Choroid plexus epithelial cell (primary cell): ENCODE results near the gene CREBBP.
A peak's percentile ranks its signal among the peaks of the same experiment; 100 is the strongest.
"Not testable (repeated sequence)": the region's sequence is repeated elsewhere in the genome, so short reads cannot be mapped to it uniquely, and the experiment has no call there.

Experiments
- DNase-seq: peaks from one replicate; pipeline ENCODE4 v3.0.0-alpha.2; 2010; ENCODE audit warnings: low read depth
- H3K4me3 ChIP-seq: 2 replicates; pipeline ENCODE4 v1.5.1; 2011; ENCODE audit warnings: low read depth, mild to moderate bottlenecking, control low read depth, low read length, moderate library complexity
- TF ChIP-seq, protein P1 (sequence below): conservative IDR thresholded peaks from 2 replicates; pipeline ENCODE4 v1.5.1; 2011; ENCODE audit warnings: low read depth, mild to moderate bottlenecking, control low read depth, inconsistent platforms, low read length, moderate library complexity

Gene CREBBP

DNA sequence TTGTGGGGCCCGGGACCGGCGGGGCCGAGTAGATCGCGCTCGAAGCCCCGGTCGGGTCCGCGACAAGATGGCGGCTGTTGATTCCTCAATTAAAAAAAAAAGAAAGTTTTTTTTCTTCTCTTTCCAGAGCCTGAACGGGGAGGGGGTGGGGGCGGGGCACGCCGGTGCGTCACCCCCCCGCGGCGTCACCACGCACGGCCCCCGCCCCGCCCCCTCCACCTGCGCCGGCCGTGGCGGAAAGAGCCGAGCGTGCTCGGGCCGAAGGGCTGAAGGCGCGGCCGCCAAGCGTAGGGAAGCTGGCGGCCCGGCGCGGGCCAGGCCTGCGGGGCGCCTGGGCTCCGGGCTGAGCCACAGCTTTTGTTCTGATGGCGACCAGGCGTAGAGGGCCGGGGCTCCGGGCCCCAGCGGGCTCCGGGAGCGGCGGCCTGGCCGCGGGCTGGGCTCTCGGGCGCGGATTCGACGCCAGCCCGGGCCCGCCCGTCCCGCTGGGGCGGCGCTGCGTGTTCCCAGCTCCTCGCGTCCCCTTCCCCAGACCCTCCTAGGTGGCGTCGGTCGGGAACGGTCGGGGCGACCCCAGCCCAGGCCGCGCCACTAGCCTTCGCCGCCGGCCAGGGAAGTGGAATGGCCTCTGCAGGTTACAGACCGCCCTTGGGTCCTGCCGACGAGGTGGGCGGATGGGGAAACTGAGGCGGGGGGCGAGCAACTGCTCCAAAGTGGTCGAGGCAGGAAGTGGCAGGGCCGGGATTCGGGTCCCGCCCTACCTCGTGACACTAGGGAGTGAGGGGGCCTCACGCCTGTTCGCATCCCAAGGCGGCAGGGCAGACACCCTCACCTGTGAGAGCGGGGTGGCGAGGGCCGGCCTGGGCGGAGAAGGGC lies at the start of gene CREBBP:
CREBBP (minus strand) TSS at position 91 of the 876 bp plus-strand sequence. CDS start 797 bp downstream, outside the sequence.
- H3K4me3 ChIP-seq: peak within 1 kb of the TSS; percentile 89
- peak; percentile 89 for DNase-seq
- TF ChIP-seq, protein P1, sequence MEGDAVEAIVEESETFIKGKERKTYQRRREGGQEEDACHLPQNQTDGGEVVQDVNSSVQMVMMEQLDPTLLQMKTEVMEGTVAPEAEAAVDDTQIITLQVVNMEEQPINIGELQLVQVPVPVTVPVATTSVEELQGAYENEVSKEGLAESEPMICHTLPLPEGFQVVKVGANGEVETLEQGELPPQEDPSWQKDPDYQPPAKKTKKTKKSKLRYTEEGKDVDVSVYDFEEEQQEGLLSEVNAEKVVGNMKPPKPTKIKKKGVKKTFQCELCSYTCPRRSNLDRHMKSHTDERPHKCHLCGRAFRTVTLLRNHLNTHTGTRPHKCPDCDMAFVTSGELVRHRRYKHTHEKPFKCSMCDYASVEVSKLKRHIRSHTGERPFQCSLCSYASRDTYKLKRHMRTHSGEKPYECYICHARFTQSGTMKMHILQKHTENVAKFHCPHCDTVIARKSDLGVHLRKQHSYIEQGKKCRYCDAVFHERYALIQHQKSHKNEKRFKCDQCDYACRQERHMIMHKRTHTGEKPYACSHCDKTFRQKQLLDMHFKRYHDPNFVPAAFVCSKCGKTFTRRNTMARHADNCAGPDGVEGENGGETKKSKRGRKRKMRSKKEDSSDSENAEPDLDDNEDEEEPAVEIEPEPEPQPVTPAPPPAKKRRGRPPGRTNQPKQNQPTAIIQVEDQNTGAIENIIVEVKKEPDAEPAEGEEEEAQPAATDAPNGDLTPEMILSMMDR: no peak

DNA sequence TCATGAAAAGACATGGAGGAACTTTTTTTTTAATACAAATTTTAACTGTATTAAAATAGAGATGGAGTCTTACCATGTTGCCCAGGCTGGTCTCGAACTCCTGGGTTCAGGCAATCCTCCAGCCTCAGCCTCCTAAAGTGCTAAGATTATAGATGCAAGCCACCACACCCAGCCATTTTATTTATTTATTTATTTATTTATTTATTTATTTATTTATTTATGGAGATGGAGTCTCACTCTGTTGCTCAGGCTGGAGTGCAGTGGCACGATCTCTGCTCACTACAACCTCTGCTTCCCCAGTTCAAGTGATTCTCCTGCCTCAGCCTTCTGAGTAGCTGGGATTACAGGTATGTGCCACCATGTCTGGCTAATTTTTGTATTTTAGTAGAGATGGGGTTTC lies 46.6 kb upstream of the CREBBP start:
- not testable (repeated sequence) for DNase-seq, H3K4me3 ChIP-seq

DNA sequence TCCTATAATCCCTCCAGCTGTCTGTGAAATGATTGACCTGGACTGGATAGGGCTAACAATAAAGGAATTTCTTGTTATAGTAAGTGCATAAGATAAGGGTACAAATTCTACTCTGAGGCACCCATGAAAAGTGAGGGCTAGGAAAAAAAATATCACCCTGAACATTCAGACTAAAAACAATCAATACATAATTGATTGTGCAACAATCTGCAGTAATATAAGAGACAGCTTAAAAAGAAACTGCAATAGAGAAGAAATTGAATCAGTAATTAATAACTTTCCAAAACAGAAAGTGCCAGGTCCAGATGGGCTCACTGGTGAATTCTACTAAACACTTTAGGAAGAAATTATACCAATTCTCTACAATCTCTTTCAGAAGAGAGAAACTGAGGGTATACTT lies 44.2 kb upstream of the CREBBP start:
- TF ChIP-seq, protein P1: no peak
- DNase-seq: no peak
- no peak overlapping the region for H3K4me3 ChIP-seq

DNA sequence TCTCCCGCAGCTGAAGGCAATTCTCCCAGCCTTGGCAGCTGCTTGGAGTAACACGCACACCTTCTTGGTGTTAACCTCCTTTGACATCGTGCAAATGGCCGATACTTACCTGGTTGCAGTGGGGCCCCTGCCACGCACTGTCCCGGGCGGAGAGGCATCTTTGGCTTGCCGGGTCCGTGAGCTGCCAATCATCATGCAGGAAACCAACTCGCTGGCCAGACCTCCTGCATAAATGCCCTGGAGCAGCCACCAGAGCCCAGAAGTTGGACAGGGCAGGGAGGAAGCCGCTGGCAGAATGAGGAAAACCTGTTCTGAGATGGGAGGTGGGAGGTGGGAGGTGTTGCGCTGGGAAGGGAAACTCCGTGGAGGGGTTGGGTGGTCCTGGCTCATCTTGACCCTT lies 41.7 kb upstream of the CREBBP start:
- TF ChIP-seq, protein P1: no peak
- no peak for DNase-seq
- no peak overlapping the region for H3K4me3 ChIP-seq

DNA sequence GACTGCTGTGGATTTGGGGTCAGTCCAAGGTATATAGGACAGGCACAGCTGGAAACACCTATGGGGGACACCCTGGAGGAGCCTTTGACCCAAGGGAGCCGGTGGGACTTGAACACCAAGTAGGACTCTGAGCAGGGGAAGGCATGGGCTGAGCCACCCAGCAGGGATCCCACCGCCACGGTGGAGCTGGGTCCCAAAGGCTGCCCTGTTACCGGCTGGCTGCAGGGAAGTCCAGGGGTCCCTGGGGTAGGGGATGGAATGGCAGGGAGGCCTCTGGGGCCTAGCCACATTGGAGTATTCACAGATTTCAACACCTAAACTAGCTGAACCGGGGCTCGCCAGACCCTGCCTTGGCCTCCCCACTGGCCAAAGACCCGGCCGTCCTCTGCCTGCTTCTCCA lies 39.7 kb upstream of the CREBBP start:
- H3K4me3 ChIP-seq: no peak overlapping the region
- DNase-seq: no peak
- TF ChIP-seq, protein P1: no peak

DNA sequence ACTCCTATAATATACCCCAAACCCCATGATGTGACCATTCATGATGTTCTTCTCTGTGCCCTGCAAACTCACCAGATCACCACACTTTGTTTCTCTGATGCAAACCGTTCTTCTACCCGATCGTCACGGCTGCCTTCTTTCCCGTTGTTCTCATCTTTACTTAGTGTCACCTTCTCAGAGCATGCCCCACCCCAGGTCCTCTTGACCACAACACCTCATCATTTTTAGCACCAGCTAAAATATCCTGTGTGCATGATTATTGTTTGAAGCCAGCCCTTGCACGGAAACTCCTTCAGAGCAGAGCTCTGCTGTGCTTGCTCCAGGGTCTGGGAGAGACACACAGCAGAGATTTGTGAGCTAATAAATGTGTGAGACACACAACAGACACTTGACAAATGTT lies 38.9 kb upstream of the CREBBP start:
- H3K4me3 ChIP-seq: no peak overlapping the region
- no peak for DNase-seq
- TF ChIP-seq, protein P1: no peak

DNA sequence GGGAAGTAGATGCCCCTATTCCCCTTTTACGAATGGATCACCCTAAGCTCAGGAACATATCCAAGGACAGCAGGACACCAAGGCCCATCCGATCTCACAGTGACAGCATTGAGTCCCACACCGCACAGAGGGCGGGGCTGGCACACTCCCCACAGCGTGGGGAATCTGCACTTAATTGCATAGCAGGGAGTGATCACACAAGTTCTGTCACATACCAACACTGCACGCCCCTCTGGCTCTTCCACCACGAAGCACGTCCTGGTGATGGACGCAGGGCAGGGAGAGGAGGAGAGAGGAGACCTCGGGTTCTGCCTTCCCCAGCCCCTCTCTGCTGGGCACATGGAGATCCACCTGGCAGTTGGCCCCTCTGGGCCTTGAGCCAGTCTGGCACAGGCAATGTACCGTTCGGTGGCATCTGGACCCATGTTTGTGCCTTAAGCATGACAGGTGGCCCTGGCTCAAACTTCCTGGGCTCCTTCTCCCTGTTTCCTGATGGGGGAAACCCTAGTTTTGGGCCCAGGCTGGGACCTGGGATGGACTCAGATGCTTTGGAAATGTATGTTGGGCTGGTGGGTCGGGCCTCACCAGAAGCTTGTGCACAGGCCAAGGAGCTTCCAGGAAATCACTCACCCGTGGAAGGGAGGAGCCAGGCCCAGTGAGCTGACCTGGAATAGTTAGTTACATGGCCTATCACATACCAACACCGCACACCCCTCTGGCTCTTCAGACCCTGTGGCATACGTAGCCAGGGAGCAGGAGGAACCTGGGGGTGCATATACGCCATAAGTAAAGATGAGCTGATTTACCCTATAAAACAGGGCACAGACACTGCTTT lies 35.1 kb upstream of the CREBBP start:
- no peak for DNase-seq
- no peak overlapping the region for H3K4me3 ChIP-seq
- TF ChIP-seq, protein P1: no peak
